GM12873 (cell line): ENCODE results near the gene SH3D19.

Source experiments
- TF ChIP-seq, protein P1 (sequence below): IDR thresholded peaks from 2 replicates; pipeline ENCODE4 v1.5.1; 2012; ENCODE audit warnings: low read depth, mild to moderate bottlenecking, moderate library complexity, low read length, control low read depth; ENCODE audit not compliant: insufficient read depth; ENCODE audit errors: missing control alignments

Gene SH3D19

DNA sequence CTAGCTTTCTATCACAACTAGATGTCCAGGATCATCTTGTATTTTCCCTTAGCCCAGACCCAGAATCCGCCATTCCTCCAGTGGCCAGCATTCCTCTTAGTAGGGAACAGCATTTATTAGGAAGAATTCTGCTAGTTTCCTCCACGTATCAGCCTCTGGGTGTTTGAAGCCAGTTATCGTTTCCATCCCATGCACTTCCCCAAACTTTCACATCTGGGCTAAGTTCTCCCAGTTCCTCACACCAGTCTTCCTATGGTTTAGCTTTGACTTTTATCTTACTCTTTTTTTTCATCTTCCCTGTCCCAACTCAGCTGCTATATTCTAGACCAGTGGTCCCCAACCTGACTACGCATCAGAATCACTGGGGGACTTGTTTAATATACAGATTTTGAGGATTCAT, 101.9 kb downstream of the SH3D19 start:
- TF ChIP-seq, protein P1, sequence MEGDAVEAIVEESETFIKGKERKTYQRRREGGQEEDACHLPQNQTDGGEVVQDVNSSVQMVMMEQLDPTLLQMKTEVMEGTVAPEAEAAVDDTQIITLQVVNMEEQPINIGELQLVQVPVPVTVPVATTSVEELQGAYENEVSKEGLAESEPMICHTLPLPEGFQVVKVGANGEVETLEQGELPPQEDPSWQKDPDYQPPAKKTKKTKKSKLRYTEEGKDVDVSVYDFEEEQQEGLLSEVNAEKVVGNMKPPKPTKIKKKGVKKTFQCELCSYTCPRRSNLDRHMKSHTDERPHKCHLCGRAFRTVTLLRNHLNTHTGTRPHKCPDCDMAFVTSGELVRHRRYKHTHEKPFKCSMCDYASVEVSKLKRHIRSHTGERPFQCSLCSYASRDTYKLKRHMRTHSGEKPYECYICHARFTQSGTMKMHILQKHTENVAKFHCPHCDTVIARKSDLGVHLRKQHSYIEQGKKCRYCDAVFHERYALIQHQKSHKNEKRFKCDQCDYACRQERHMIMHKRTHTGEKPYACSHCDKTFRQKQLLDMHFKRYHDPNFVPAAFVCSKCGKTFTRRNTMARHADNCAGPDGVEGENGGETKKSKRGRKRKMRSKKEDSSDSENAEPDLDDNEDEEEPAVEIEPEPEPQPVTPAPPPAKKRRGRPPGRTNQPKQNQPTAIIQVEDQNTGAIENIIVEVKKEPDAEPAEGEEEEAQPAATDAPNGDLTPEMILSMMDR = no peak

DNA sequence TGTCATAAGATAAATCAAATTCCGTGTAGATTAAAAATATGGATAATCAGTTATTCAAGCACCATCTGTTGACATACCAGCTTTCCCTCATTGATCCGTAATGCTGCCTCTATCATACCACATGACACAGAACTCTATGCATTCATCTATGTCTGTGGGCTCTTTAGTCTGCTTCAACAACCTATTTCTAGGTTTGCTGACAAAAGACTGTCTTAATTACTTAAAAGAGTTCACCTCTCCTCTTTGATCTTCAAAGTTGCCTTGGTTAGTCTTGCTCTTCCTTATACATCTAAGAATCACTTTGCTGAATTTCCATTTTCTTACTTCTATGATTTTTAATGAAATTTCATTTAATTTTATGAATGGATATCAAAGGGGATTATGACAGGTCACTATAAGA, 105.5 kb downstream of the SH3D19 start:
- TF ChIP-seq, protein P1 = no peak

DNA sequence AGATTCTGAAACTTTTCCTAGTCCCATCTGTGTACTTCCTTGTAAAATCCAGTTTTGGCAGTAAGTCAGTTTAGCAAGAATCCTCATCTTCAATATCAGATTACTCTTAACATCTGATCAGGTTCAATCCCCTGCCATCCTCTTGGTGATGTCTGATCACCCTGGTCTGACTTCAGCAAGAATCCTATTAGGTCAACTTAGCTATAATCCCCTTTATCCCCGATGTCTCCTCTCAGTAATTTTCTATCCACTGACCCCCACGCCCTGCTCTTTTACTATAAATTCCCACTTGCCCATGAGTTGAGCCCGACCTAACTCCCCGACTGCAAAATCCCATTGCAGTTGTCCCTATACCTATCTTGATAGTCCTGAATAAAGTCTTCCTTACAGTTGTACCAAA, 106.3 kb downstream of the SH3D19 start:
- TF ChIP-seq, protein P1 = no peak

DNA sequence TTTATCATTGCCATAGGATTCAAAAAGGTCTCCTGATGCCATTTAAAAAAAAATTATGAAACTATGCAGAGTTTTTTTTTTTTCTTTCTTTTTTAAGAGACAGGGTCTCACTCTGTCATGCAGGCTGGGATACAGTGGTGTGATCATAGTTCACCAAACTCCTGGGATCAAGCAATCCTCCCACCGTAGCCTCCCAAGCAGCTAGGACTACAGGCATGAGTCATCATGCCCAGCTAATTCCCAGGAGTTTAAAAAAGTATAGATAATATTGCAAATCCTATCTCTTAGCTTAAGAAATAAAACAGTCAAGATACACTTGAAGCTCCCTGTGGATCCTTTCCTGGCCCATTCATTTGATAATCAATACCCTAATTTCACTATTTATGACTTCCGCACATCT, 107.1 kb downstream of the SH3D19 start:
- TF ChIP-seq, protein P1 = no peak

DNA sequence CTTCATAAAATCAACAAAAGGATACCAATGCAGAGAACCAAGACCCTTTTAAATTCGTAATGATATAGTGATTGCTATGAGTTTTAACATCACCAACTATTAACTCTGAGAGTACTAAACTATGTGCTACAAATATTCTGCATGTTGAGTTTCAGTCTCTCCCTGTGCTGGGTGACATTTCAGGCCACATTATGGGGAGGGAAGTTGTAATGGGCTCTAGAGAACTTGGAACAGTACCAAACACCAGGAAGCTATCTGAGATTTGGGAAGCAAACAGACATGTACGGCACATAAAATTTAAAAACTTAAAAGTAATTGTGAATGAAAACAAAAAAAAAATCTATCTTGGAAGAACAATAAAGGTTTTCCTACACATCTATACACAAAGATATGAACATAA, 108.1 kb downstream of the SH3D19 start:
- TF ChIP-seq, protein P1 = no peak

DNA sequence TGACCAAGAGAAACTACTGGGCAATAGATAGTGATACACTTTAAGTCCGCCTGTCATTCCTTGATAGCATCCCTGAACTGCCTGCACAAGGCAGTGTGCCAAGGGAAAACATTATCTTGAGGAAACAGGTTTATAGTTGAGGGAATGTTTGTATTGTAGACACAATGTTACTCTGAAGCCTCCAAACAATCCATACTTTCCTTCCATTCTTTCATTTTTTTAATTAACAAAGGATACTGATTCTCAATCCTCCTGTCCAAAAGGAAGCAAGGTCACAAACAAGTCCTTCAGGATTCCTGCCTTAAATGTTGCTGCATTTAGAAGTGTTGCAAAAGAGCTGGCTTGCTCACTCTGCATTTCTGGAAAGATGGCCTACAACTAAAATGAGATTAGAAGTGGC, 110.1 kb downstream of the SH3D19 start:
- TF ChIP-seq, protein P1 = no peak

DNA sequence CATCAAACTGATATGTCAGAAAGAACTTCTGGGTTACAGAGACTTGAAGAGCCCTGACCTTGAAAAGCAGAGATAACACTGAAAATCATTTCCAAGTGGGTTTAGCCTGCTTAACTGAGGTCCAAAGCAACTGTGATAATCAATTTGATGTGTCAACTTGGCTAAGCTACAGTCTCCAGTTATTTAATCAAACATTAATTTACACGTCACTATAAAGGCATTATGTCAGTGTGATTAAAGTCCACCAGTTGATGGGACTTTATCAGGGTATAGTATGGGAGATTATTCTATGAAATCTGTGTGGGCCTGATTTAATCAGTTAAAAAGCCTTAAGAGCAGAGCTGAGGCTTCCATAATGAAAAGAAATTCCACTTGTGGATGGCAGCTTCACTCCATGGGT, 117.5 kb downstream of the SH3D19 start:
- TF ChIP-seq, protein P1 = no peak

DNA sequence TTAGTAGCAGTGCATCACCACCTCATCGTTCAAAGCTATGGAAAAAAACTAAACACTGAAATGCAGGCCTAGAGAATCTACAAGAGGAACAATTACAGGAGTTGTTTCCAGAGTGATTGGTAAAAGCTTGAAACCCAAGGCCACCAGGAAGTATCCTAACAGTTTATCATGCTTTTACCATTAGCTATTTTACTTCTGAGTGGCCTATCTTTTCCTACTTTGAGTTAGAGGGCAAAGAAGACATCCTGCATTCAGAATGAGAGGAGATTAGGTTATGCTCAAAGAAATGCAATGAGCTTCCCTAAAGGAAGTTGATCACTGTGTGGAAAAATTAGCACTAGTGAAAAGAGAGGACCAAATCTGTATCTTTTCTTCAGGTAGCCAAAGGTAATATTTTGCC, 118.2 kb downstream of the SH3D19 start:
- TF ChIP-seq, protein P1 = no peak
